Neural progenitor cell (in vitro differentiated cells): ENCODE data around the gene UQCRC2.

ENCODE experiments used
- EZH2 ChIP-seq: fragments of 200-600 bp; sonication (generic); IDR thresholded peaks from 2 replicates; pipeline ENCODE4 v1.6.1; 2017; ENCODE audit warnings: antibody characterized with exemption, mild to moderate bottlenecking, moderate library complexity
- TF ChIP-seq, protein P1 (sequence below): fragments of 200-600 bp; sonication (generic); IDR thresholded peaks from 2 replicates; pipeline ENCODE4 v1.5.1; 2017; ENCODE audit warnings: antibody characterized with exemption, mild to moderate bottlenecking

GRCh38 chr16:22030087-22030812 is 77.1 kb downstream of the UQCRC2 start:
- TF ChIP-seq EZH2: no peak
- TF ChIP-seq, protein P1, sequence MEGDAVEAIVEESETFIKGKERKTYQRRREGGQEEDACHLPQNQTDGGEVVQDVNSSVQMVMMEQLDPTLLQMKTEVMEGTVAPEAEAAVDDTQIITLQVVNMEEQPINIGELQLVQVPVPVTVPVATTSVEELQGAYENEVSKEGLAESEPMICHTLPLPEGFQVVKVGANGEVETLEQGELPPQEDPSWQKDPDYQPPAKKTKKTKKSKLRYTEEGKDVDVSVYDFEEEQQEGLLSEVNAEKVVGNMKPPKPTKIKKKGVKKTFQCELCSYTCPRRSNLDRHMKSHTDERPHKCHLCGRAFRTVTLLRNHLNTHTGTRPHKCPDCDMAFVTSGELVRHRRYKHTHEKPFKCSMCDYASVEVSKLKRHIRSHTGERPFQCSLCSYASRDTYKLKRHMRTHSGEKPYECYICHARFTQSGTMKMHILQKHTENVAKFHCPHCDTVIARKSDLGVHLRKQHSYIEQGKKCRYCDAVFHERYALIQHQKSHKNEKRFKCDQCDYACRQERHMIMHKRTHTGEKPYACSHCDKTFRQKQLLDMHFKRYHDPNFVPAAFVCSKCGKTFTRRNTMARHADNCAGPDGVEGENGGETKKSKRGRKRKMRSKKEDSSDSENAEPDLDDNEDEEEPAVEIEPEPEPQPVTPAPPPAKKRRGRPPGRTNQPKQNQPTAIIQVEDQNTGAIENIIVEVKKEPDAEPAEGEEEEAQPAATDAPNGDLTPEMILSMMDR: no peak
